ENCODE data around the gene MAP1LC3B.
"Not testable (repeated sequence)": the region's sequence is repeated elsewhere in the genome, so short reads cannot be mapped to it uniquely, and the experiment has no call there.

The MAP1LC3B gene

DNA sequence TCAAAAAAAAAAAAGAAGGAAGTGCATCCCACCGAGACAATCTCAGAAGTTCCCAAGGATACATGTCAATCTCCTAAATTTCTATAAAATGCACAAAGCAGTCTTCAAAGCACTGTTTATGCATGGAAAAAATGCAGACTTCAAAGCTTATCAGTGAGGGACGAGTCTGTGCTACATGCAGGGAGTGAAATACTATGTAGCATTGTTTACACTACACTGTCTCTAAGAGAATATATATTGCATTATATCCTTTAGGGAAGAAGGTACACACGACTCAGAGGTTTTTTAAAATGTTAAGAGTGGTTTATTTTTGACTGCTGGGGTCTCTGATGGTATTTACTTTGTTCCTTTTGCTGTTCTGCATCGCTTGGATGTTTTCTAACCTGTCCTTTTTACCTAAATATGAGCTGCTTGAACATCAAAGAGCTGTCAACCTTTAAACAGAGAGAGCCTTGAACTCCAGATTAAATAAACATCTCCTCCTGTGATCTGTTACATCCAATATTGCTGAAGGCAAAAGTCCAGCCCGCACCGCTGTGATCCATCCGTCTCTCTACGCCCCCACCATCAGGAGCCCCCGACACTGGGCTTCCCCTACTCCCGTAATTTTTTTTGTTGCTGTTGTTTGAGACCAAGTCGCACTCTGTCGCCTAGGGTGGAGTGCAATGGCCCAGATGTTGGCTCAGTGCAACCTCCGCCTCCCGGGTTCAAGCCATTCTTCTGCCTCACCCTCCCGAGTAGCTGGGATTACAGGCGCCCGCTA lies 9.9 kb upstream of the MAP1LC3B start:
- DNase-seq (ENCODE audit: extremely low read depth, low read depth), result no peak
- TF ChIP-seq, protein P1, sequence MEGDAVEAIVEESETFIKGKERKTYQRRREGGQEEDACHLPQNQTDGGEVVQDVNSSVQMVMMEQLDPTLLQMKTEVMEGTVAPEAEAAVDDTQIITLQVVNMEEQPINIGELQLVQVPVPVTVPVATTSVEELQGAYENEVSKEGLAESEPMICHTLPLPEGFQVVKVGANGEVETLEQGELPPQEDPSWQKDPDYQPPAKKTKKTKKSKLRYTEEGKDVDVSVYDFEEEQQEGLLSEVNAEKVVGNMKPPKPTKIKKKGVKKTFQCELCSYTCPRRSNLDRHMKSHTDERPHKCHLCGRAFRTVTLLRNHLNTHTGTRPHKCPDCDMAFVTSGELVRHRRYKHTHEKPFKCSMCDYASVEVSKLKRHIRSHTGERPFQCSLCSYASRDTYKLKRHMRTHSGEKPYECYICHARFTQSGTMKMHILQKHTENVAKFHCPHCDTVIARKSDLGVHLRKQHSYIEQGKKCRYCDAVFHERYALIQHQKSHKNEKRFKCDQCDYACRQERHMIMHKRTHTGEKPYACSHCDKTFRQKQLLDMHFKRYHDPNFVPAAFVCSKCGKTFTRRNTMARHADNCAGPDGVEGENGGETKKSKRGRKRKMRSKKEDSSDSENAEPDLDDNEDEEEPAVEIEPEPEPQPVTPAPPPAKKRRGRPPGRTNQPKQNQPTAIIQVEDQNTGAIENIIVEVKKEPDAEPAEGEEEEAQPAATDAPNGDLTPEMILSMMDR (IDR thresholded peaks at IDR 0.05; ENCODE audit: low read depth, low read length, missing control alignments), result no peak
- H3K4me3 ChIP-seq (replicated peaks; ENCODE audit: low read depth, low read length), result peak overlapping the region; percentile 74

DNA sequence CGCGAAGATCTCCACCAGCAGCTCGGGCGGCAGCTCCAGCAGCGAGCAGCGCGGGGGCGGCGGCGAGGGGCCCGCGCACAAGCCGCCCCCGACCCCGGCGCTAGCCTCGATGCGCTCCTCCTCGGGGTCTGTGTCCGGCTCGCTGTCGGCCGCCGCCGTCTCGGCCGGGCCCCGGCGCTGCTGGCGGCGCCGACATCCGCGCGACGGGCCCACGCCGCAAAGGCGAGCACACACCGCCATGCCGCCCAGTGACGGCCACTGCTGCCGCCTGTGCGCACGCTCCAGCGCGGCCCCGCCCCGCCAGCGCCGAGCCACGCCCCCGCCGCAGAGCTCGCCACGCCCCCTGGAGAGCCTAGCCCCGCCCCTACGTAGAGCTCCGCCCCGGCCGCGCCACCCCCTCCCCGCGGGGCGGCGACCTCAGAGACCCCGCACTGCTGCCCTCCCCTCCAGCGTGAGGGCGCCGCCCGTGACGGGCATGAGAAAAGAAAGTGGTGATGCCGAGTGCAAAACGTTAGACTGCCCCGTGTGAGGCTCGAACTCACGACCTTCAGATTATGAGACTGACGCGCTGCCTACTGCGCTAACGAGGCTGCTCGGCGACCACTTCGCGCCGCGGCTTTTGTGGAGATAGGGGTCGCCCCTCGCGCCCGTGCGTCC lies 8.5 kb upstream of the MAP1LC3B start, which contains the start of gene FBXO31:
FBXO31 (minus strand) TSS at position 272 of the 657 bp plus-strand sequence; CDS start at position 240, 32 bp downstream.
- peak; percentile 75 for DNase-seq (ENCODE audit: extremely low read depth, low read depth)

DNA sequence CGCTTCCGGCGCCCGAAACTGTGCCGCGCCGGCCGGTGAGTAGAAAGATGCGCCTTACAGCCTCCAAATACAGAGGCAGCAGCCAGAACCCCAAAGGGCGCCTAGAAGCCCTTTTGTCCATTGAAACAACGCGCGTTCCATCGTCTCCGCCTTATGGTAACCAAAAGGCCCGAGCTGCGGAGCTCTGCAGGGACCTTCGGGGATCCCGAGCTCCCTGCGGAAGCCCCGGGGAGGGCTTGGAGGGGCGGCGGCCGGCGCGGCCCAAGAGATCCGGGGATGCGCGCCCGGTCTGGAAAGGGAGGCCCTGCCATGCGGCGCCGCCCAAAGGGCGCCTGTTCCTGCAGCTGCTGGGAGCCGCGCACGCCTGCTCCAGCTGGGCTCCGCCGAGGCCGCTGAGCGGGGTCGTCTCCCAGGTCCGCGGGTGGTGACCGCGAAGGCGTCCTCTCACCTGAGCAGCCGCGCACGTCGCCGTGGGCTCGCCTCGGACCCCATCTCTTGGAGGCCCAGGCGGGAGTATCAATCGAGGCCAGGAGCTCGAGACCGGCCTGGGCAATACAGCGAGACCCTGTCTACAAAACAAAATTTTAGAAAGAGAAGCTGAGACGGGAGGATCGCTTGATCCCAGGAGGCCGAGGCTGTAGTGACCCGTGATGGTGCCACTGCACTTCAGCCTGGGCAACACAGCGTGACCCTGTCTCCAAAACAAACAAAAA lies 7.8 kb upstream of the MAP1LC3B start:
- peak overlapping the region; percentile 61 for H3K4me3 ChIP-seq (replicated peaks; ENCODE audit: low read depth, low read length)
- TF ChIP-seq, protein P1 (IDR thresholded peaks at IDR 0.05; ENCODE audit: low read depth, low read length, missing control alignments), result no peak
- DNase-seq (ENCODE audit: extremely low read depth, low read depth), result no peak

More for the DNA sequence above, 8.5 kb upstream of the MAP1LC3B start, which contains the start of gene FBXO31:
- TF ChIP-seq, protein P1 (IDR thresholded peaks at IDR 0.05; ENCODE audit: low read depth, low read length, missing control alignments), result no peak
- H3K4me3 ChIP-seq (replicated peaks; ENCODE audit: low read depth, low read length), result peak within 1 kb of the TSS; percentile 74

DNA sequence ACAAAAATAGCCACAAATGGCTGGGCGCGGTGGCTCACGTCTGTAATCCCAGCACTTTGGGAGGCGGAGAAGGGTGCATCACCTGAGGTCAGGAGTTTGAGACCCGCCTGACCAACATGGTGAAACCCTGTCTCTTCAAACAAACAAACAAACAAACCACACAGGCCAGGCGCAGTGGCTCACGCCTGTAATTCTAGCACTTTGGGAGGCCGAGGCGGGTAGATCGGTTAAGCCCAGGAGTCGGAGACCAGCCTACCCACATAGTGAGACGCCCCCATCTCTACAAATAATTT lies 7.3 kb upstream of the MAP1LC3B start:
- DNase-seq (ENCODE audit: extremely low read depth, low read depth), result not testable (repeated sequence)
- peak overlapping the region; percentile 61 for H3K4me3 ChIP-seq (replicated peaks; ENCODE audit: low read depth, low read length)

DNA sequence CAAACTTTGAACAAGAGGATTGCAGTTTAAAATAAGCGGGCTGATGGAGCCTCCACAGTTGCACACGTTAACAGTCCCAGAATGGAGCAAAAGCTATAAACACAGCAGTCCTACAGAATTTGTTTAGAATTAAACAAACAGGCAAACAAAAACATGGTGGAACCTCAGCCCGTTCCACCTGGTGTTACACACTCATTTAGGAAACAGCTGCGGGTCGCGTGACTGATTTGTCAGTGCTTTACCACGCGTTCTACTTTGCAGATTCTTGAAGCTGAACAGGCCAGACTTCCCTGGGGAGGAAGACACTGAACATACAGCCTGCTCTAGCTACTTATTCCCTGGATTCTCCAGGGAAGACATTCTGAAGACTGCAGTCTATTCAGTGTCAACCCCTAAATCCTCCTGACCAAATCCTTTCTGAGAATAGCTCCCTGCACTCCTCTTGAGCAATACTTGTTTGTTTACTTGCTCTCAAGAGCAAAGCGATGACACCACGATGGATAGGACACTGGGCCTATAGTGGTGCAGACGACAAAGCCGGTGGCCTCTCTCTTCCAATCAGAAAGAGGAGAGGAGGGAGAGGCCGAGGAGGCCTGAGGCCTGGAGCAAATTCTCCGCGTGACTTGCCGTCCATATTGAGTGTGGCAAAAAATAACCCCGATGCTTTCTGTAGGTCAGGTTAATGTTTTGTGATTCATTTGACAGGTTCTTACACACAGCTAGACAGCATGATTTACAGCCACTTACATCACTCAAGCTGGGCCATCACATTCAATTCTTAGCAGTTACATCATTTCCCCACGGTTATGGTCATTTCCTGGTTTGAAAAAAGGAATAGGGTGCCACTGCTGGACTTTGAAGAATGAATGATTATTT lies 4.0 kb upstream of the MAP1LC3B start:
- DNase-seq (ENCODE audit: extremely low read depth, low read depth), result peak; percentile 96
- TF ChIP-seq, protein P1 (IDR thresholded peaks at IDR 0.05; ENCODE audit: low read depth, low read length, missing control alignments), result no peak
- H3K4me3 ChIP-seq (replicated peaks; ENCODE audit: low read depth, low read length), result peak overlapping the region; percentile 11; the same call in 1 of the 2 replicates

DNA sequence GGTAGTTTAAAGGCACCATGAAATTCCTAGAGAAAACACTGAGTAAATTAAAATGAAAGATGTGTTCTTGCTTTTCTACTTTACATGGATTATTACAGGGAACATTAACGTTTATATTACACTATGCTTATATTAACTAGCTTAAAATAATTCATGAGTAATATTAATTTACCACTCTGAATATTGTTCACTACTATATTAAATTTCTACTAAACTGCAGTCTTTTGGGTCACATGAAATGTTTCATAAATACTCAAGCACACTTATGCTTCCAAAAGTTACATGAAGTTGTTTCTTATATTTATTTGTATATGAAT lies 3.4 kb upstream of the MAP1LC3B start:
- TF ChIP-seq, protein P1 (IDR thresholded peaks at IDR 0.05; ENCODE audit: low read depth, low read length, missing control alignments), result no peak
- no peak overlapping the region for H3K4me3 ChIP-seq (replicated peaks; ENCODE audit: low read depth, low read length)
- no peak for DNase-seq (ENCODE audit: extremely low read depth, low read depth)
